ENCODE measurements around the gene LNPK.

Gene LNPK

GRCh38 chr2:176001281-176001915, 669 bp downstream of the LNPK start:
- TF ChIP-seq POLR2AphosphoS5 (IDR thresholded peaks at IDR 0.05; ENCODE audit: low read depth, low read length), result no peak
- no peak for TF ChIP-seq TAF1 (IDR thresholded peaks at IDR 0.05; ENCODE audit: borderline replicate concordance, insufficient read depth, low read length)
- TF ChIP-seq REST (IDR thresholded peaks at IDR 0.05; ENCODE audit: insufficient read depth in 1 of 2, low read depth in 2 of 2, low read length in 2 of 2), result no peak
- no peak for TF ChIP-seq FOXP2 (optimal IDR thresholded peaks at IDR 0.05; ENCODE audit: borderline replicate concordance, extremely low read depth, extremely low read length, insufficient read depth)
- TF ChIP-seq SIN3A (IDR thresholded peaks at IDR 0.05; ENCODE audit: borderline replicate concordance, insufficient read depth, low read length), result no peak

DNA sequence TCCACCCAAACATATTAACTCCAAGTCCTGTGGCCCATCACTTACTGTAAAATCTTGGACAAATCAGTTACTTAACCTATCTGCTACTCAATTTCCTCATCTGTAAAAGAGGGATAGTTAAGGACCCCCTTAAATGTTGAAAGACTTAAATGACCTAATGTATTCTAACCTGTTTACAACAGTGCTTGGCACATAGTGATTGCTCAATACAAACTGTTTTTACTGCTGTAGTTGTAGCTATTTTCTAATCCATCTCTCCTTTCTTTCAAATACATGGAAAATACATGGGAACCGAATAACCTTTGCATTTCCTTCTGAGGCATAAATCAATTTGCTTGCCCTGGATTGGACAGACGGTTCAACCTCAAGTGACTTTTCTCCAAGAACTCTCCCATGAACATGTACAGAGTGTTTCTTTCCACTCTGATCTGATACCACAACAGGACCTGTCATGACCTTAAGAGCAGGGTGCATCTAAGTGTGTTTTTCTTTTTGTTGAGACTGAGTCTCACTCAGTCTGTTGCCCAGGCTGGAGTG, 2.7 kb downstream of the LNPK start:
- no peak for TF ChIP-seq POLR2AphosphoS5 (IDR thresholded peaks at IDR 0.05; ENCODE audit: low read depth, low read length)
- no peak for TF ChIP-seq REST (IDR thresholded peaks at IDR 0.05; ENCODE audit: insufficient read depth in 1 of 2, low read depth in 2 of 2, low read length in 2 of 2)
- TF ChIP-seq SIN3A (IDR thresholded peaks at IDR 0.05; ENCODE audit: borderline replicate concordance, insufficient read depth, low read length), result no peak
- TF ChIP-seq FOXP2 (optimal IDR thresholded peaks at IDR 0.05; ENCODE audit: borderline replicate concordance, extremely low read depth, extremely low read length, insufficient read depth), result no peak

GRCh38 chr2:175990099-175990498, 12.0 kb downstream of the LNPK start:
- TF ChIP-seq TAF1 (IDR thresholded peaks at IDR 0.05; ENCODE audit: borderline replicate concordance, insufficient read depth, low read length), result no peak
- no peak for TF ChIP-seq REST (IDR thresholded peaks at IDR 0.05; ENCODE audit: insufficient read depth in 1 of 2, low read depth in 2 of 2, low read length in 2 of 2)
- no peak for TF ChIP-seq POLR2AphosphoS5 (IDR thresholded peaks at IDR 0.05; ENCODE audit: low read depth, low read length)
- TF ChIP-seq SIN3A (IDR thresholded peaks at IDR 0.05; ENCODE audit: borderline replicate concordance, insufficient read depth, low read length), result no peak
- no peak for TF ChIP-seq FOXP2 (optimal IDR thresholded peaks at IDR 0.05; ENCODE audit: borderline replicate concordance, extremely low read depth, extremely low read length, insufficient read depth)

DNA sequence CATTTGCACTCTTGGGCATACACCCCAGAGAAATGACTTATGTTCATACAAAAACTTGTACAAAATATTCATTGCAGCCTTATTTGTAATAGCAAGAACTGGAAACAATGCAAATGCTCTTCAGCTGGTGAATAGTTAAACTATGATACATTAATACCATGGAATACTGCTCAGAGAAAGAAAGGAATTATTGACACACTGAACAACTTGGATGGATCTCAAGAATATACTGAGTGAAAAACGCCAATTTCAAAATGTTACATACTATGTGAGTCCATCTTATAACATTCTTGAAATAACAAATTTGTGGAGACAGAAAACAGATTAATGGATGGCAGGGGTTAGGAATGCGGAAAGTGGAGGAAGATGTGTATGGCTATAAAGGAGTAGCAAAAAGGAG, 17.2 kb downstream of the LNPK start:
- TF ChIP-seq REST (IDR thresholded peaks at IDR 0.05; ENCODE audit: insufficient read depth in 1 of 2, low read depth in 2 of 2, low read length in 2 of 2) (no peak), POLR2AphosphoS5 (IDR thresholded peaks at IDR 0.05; ENCODE audit: low read depth, low read length) (no peak), SIN3A (IDR thresholded peaks at IDR 0.05; ENCODE audit: borderline replicate concordance, insufficient read depth, low read length) (no peak), FOXP2 (optimal IDR thresholded peaks at IDR 0.05; ENCODE audit: borderline replicate concordance, extremely low read depth, extremely low read length, insufficient read depth) (no peak)

Measured in PFSK-1 (cell line).